GM12892 (cell line): ENCODE data around the gene PEX14.

Experiments used
- POLR2A ChIP-seq: IDR thresholded peaks from 2 replicates; pipeline ENCODE4 v1.6.1; 2011; ENCODE audit warnings: low read depth, low read length, control low read depth
- POLR2AphosphoS5 ChIP-seq: IDR thresholded peaks from 2 replicates; pipeline ENCODE4 v1.6.1; 2011; ENCODE audit warnings: low read depth, low read length, control low read depth
- TAF1 ChIP-seq: IDR thresholded peaks from 2 replicates; pipeline ENCODE4 v1.6.1; 2011; ENCODE audit warnings: low read depth, mild to moderate bottlenecking, control low read depth, low read length, borderline replicate concordance

DNA sequence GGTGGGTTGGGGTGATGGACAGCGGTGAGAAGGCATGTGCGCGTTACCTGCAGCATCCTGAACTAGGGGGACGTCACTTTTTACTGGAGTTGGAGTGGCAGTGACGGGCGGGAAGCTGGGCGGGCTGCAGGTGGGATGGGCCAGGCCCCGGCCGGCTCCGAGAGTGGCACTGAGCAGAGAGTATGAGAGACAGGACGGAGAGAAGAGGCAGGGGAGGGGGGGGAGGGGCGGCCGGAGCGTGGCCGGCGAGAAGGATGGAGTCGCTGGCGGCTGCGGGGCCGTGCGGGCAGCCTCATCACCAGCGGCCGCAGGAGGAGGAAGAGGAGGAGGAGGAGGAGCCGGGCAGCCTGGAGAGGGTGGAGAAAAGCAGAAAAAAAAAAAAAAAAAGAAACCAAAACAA, 167.2 kb downstream of the PEX14 start:
- TF ChIP-seq POLR2A (no peak), POLR2AphosphoS5 (no peak), TAF1 (no peak)
